SJCRH30 (cell line): ENCODE results near the gene NMD3. TPM values are rescaled to one million over a fixed set of nuclear protein-coding genes. Genes with fewer than 3 reads are reported as not detected.
"Not testable (repeated sequence)": the region's sequence is repeated elsewhere in the genome, so short reads cannot be mapped to it uniquely, and the experiment has no call there.

Experiments
- DNase-seq, 2 experiments: peaks; one replicate each; pipeline ENCODE4 v3.0.0-alpha.2; 2015 to 2020
- H3K27ac ChIP-seq: fragments of 250-450 bp; sonication (Bioruptor Pico); 2 replicates; pipeline ENCODE4 v1.5.1; 2020; ENCODE audit warnings: mild to moderate bottlenecking, moderate library complexity
- H3K27me3 ChIP-seq: fragments of 250-450 bp; sonication (Bioruptor Pico); 2 replicates; pipeline ENCODE4 v1.5.1; 2020; ENCODE audit warnings: mild to moderate bottlenecking, moderate library complexity
- H3K36me3 ChIP-seq: fragments of 250-450 bp; sonication (Bioruptor Pico); 2 replicates; pipeline ENCODE4 v1.5.1; 2020; ENCODE audit warnings: mild to moderate bottlenecking, moderate library complexity
- H3K4me1 ChIP-seq: fragments of 250-450 bp; sonication (Bioruptor Pico); 2 replicates; pipeline ENCODE4 v1.5.1; 2020; ENCODE audit warnings: mild to moderate bottlenecking, moderate library complexity
- H3K4me3 ChIP-seq: fragments of 250-450 bp; sonication (Bioruptor Pico); 2 replicates; pipeline ENCODE4 v1.5.1; 2020; ENCODE audit warnings: mild to moderate bottlenecking, moderate library complexity
- H3K9me3 ChIP-seq: fragments of 250-450 bp; sonication (Bioruptor Pico); replicated peaks from 2 replicates; pipeline ENCODE4 v1.5.1; 2020; ENCODE audit warnings: mild to moderate bottlenecking, moderate library complexity
- total RNA-seq: library from RNA; depleted of rRNA; stranded (reverse); fragments of >200 nt; shearing (Covaris generic); gene quantifications from 2 replicates; pipeline ENCODE4 v1.2.3, GENCODE V29; 2014; rRNA removed

NMD3 gene
- total RNA-seq = 63.7 and 73.1 TPM in 2 replicates

DNA sequence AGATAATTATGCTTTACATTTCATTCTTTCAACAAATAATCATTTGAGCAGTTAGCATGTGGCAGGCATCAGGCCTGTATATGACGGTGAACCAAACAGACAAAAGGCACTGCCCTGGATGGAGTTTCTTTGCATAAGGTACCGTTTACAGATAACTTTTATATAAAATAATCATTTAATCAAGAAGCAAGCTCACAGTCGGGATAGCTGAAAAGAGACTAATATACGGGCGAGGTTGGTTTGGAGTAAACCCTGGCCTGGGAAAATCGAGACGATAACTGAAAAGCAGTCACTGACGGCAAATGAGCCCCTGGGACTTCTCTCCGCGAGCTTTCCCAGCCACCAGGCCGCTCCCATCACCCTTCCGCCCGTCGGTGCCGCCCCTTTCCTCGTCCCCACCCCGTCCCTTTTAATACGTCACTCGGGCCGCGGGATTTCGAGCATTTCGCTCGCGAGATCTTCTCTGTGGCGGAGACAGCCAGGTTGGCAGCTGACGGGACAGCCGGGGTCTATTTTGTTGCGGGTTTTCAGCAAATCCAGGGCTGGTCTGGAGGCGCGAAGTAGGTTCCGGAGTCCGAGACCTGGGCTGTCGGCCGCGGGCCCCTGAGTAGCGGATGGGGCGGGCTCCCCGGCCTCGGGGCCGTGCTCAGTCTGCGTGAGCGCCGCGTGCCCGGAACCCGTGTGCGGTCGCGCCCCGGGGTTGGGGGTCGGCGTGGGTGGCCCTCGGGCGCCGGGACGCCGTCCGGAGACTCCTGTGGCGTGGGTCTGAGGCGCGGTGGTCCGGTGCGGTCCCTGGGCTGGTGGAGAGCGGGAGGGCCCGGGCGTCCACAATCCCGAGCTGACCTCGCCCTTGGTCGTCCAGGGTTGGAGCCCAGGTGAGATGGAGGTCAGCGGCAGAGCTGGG, at the start of gene NMD3:
NMD3 (plus strand) TSS at position 462 of the 904 bp plus-strand sequence. CDS start 703 bp downstream, outside the sequence.
- Histone ChIP-seq H3K27me3 (no peaks in the 10 kb centered on the region), H3K27ac (peak within 1 kb of the TSS; percentile 94), H3K4me3 (peak within 1 kb of the TSS; percentile 86), H3K4me1 (peaks cover 11% of the 10 kb centered on the region), H3K36me3 (peaks cover 22% of the 10 kb centered on the region), H3K9me3 (no peaks in the 10 kb centered on the region)
- peak; percentile 96 for DNase-seq

DNA sequence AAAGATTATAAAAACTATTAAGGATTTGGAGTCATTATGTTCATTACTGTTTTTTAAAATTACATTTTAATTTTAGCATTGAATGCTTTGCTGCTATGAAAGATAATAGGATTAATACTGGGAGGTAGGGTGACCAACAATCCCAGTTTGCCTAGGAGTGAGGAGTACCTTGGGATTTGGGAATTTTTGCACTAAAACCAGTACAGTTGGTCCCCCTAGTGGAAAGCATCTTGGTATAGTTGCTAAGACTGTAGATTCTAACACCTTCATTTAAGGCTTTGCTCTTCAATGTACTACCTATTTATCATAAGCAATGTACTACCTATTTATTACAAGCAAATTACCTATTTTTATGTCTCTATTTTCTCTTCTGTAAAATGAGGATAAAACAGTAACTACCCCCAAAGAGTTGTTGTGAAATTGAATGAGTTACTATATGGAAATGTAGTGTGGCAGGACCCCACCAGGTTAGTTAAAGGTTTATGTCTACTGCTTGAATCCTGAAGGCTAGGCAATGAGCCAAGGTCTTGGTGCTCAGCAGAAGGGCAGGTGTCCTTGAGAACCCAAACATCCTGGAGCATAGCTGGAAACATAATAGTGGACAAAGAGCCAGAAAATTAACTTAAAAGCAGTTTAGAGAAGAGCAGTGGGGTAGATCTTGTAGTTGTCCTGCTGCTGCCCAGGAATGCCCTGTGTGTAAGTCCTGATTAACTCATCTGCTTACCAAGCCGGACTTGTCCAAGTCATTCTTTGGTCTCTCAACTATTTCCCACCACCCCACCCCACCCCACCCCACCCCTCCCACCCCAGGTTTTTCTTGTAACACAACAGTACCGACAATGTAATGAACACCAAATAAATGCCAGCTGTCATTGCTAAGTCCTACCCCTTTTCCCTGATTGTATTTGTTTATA, 49.2 kb upstream of the NMD3 start:
- H3K4me3 ChIP-seq = no peak overlapping the region
- no peaks in the 10 kb centered on the region for H3K4me1 ChIP-seq
- H3K9me3 ChIP-seq = no peaks in the 10 kb centered on the region
- H3K36me3 ChIP-seq = no peaks in the 10 kb centered on the region
- H3K27ac ChIP-seq = no peak overlapping the region
- no peaks in the 10 kb centered on the region for H3K27me3 ChIP-seq
- DNase-seq = peak in 1 of 2 experiments; percentile 10

DNA sequence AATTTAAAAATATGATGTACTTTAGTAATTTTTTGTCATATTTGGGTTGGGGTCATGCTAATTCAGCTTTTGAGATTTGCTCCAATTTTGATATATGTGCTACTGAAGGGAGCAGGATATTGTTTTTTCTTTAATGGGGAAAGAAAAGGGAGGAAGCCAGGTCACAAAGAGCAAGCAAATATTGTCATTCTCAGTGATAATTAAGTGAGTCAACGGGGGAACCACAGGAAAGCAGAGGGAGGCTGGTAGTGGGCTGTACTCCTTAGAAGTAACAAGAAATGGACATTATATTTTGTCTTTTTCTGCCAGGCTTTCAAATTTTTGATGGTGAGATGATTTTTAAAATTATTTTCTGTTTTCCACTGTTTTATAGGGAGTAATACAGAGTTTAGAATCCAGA, 45.6 kb upstream of the NMD3 start:
- no peak for DNase-seq
- Histone ChIP-seq H3K9me3 (no peaks in the 10 kb centered on the region), H3K4me3 (no peak overlapping the region), H3K36me3 (no peaks in the 10 kb centered on the region), H3K27ac (no peak overlapping the region), H3K27me3 (no peaks in the 10 kb centered on the region), H3K4me1 (no peaks in the 10 kb centered on the region)

DNA sequence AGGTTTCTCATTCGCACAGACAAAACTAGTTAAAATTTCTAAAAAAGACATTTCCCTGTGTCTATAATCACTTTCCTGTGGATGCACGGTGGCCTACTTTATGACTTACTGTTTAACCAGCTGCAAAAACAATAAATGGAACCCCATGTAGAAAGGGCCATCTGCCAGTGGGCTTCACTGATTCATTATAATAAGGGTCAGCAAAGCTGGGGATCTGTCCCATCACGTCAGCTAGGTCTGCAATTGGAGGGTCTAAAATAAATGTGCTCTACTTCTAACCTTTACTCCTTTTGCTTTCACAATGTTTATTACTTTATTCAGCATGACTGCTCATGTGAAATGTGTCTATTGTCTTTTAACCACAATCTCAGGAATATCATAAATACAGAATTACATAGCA, 43.1 kb upstream of the NMD3 start:
- Histone ChIP-seq H3K27ac (no peak overlapping the region), H3K36me3 (no peaks in the 10 kb centered on the region), H3K9me3 (no peaks in the 10 kb centered on the region), H3K27me3 (no peaks in the 10 kb centered on the region), H3K4me1 (no peaks in the 10 kb centered on the region), H3K4me3 (no peak overlapping the region)
- DNase-seq = peak in 1 of 2 experiments; percentile 8

DNA sequence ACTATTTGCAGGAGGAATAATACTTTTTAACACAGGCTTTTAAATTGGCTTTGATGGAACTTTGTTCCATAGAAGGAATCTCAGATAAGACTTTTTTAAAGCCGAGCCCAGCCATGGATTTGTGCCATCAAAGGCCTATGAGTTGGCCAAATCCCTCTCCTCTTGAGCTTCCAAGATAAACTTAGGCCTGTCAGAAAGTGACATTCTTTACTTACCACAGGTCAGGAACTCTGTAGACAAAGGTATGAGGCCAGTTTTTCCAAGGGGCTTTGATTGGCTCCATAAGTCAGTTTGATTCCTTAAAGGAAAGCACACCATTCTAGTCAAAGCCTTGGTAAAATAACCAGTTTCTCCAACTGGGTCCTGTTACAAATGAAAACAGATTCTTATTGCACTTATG, 39.7 kb upstream of the NMD3 start:
- not testable (repeated sequence) for H3K27ac ChIP-seq, H3K27me3 ChIP-seq, DNase-seq, H3K4me3 ChIP-seq, H3K9me3 ChIP-seq, H3K36me3 ChIP-seq, H3K4me1 ChIP-seq

DNA sequence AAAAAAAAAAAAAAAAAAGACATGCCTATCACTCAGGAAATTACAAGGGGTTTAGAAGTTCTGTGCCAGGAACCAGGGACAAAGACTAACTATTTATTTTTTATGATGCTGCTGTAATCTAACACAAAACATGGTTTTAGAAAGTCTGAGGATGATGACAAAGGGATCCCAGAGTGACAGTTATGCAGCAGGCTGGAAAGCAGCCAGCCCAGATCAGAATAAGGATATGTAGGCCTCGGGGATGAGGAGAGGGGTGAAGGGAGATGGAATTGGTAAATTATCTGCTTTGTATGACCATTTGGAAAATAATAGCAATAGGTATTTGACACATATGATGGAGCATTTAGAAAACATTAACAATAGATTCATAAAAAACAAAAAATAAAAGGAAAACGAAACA, 34.1 kb upstream of the NMD3 start:
- Histone ChIP-seq H3K27me3 (no peaks in the 10 kb centered on the region), H3K4me3 (no peak overlapping the region), H3K27ac (no peak overlapping the region), H3K9me3 (no peaks in the 10 kb centered on the region), H3K36me3 (no peaks in the 10 kb centered on the region), H3K4me1 (no peaks in the 10 kb centered on the region)
- DNase-seq = no peak

DNA sequence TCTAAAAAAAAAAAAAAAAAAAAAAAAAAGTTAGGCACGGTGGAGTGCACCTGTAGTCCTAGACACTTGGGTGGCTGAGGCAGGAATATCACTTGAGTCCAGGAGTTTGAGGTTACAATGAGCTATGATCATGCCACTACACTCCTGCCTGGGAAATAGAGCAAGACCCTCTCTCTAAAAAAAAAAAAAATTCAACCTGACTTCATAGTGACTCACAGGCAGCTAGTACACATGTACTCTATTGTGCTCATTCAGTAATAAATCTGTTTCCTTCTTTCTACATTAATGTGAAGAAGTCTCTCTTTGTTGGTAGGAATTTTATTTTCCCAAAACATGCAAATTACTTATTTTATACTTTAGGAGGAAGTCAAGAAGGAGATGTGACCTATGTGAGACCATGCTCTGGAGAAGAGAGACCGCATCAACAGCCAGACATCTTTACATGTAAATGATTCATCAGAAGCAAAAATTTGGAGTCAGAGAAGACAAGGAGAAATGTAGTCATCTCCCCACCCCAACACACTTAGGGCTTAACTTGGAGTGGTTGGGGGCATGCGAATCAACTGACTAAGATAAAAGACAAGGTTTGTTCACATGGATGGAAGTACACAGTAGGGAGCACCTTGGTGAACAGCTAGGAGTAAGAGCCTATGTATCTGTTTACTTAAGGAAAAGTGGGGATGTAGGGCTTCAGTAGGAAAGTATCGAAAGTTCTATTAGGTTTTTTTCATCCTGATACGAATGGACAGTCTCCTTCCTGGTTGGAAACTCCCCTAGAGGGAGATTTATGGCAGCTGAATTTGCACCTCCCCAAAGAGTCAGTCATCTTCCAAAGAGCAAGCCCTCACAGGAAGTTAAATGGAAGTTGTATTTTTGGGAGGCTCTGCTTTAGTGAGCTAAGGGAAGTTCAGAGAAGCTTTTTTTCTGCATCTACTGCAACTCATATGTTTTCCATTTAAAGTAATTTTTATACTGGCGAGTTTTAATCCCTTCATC, 23.0 kb upstream of the NMD3 start:
- H3K4me3 ChIP-seq = no peak overlapping the region
- DNase-seq = no peak
- no peaks in the 10 kb centered on the region for H3K9me3 ChIP-seq
- H3K36me3 ChIP-seq = no peaks in the 10 kb centered on the region
- no peaks in the 10 kb centered on the region for H3K27me3 ChIP-seq
- no peaks in the 10 kb centered on the region for H3K4me1 ChIP-seq
- no peak overlapping the region for H3K27ac ChIP-seq

DNA sequence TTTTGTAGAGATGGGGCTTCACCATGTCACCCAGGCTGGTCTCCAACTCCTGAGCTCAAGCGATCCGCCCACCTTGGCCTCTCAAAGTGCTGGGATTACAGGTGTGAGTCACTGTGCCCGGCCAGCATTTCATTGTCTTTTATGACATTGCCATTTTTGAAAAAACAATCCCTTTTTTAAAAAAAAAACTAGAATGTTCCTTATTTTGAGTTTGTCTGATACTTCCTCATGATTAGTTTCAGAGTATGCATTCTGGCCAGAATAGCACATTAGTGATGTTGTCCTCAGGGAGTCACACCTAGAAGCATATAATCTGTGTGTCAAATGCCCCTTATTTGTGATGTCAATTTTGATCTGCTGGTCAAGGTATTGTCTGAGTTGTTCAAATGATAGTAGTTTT, 21.2 kb upstream of the NMD3 start:
- H3K36me3 ChIP-seq = no peaks in the 10 kb centered on the region
- H3K4me1 ChIP-seq = no peaks in the 10 kb centered on the region
- H3K27ac ChIP-seq = no peak overlapping the region
- DNase-seq = no peak
- H3K4me3 ChIP-seq = no peak overlapping the region
- no peaks in the 10 kb centered on the region for H3K9me3 ChIP-seq
- no peaks in the 10 kb centered on the region for H3K27me3 ChIP-seq

DNA sequence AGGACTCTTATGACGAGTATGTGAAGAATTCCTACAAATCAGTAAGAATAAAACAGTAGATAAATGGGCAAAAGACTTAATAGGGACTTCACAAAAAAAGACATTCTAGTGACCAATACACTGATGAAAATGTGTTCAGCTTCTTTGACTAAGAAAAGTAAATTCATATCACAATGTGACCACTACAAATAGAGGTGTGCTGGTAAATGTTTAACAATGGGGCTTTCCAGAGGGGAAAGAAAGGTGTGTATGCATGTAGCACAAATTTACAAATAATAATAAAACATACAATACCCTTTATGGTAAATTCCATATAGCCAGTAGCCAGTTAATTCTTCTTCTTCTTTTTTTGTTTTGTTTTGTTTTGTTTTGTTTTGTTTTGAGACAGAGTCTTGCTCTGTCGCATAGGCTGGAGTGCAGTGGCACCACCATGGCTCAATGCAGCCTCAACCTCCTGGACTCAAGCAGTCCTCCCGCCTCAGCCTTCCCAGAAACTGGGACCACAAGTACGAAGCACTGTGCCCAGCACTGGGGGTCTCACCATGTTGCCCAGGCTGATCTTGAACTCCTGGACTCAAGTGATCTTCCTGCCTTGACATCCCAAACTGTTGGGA, 17.5 kb upstream of the NMD3 start:
- Histone ChIP-seq H3K4me3 (no peak overlapping the region), H3K27ac (no peak overlapping the region)
- no peak for DNase-seq

DNA sequence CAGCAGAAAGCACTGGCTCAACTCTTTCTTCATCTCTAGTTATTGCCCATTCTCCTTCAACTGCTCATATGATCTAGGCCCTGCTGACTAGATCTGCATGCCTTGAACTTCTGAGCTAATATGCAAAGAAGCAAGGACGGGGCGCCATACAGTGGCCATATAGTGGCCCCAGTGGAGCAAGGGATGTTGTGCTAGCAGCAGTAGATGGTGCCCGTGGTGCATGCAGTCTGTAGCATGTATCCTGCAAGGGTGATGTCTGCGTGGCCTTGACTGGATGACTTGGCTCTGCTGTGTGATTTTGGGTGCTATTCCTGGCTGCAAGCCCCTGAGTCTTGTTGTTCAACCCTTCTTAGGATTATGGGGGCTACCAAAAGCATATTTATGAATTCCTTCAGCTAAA, 12.2 kb upstream of the NMD3 start:
- no peak overlapping the region for H3K27ac ChIP-seq
- DNase-seq = no peak
- no peaks in the 10 kb centered on the region for H3K27me3 ChIP-seq
- H3K36me3 ChIP-seq = no peaks in the 10 kb centered on the region
- no peak overlapping the region for H3K4me3 ChIP-seq
- no peaks in the 10 kb centered on the region for H3K9me3 ChIP-seq
- no peaks in the 10 kb centered on the region for H3K4me1 ChIP-seq

More for the DNA sequence above, 17.5 kb upstream of the NMD3 start:
- no peaks in the 10 kb centered on the region for H3K36me3 ChIP-seq
- no peaks in the 10 kb centered on the region for H3K9me3 ChIP-seq
- no peaks in the 10 kb centered on the region for H3K4me1 ChIP-seq
- no peaks in the 10 kb centered on the region for H3K27me3 ChIP-seq

DNA sequence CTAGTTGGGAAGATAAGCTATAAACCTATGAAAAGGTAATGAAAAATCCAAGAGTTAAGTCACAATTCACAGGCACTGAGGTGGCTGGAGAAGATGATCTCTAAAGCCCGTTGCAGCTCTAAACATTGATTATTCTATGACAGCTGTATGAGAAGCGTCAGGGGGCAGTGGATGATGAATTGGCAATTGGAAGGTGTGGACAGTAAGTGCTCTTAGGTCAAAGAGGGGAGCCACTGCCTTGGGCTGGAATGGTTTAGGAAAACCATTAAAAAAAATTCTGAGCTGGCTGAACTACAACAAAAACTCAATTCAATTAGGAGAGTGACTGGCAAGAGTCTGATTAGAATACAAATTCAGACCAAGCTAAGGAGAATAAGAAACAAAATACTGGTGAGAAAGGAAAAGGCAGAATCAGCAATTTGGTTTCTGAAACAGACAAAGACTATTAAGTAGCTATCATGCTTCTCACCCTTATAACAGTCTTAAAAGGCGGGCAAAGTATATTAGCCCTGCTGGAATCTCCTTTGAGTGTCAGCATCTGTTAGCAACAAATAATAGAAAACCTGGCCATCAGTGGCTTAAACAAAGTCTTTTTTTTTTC, 8.8 kb upstream of the NMD3 start:
- no peaks in the 10 kb centered on the region for H3K36me3 ChIP-seq
- no peaks in the 10 kb centered on the region for H3K27me3 ChIP-seq
- H3K4me1 ChIP-seq = no peaks in the 10 kb centered on the region
- no peak overlapping the region for H3K27ac ChIP-seq
- no peak overlapping the region for H3K4me3 ChIP-seq
- H3K9me3 ChIP-seq = no peaks in the 10 kb centered on the region
- DNase-seq = no peak

DNA sequence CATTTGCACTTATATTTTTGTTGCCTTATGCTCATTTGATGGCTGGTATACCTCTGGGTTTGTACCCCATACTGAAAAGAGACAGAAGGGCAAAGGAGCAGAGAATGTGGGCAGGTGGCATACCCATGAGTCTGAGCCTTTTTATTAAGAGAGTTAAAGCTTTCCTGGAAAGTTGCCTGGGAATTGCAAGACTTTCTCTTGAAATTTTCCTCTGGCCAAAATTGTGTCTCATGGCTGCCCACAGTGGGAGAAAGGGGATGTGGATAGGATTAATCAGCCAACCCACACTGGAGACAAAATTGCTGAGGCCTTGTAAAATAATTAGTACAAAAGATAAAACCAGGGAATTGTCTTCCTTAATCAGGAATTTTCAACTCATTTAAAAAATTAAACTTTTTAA, 8.2 kb upstream of the NMD3 start:
- Histone ChIP-seq H3K27ac (no peak overlapping the region), H3K4me3 (no peak overlapping the region), H3K9me3 (no peaks in the 10 kb centered on the region), H3K4me1 (no peaks in the 10 kb centered on the region), H3K36me3 (no peaks in the 10 kb centered on the region), H3K27me3 (no peaks in the 10 kb centered on the region)
- DNase-seq = no peak

DNA sequence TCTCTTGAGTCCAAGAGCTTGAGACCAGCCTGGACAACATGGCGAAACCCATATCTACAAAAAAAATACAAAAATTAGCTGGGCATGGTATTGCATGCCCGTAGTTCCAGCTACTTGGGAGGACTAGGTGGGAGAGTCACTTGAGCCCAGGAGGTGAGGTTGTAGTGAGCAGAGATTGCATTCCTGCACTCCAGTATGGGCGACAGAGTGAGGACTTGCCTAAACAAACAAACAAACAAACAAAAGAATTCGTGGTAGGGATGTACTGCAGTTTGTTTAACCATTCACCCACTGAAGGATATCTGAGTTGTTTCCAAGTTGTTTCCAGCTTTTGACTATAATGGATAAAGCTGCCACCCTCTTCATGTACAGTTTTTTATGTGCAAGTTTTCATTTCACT, 7.5 kb upstream of the NMD3 start:
- Histone ChIP-seq H3K4me1 (no peaks in the 10 kb centered on the region), H3K4me3 (no peak overlapping the region), H3K27ac (no peak overlapping the region), H3K9me3 (no peaks in the 10 kb centered on the region), H3K36me3 (no peaks in the 10 kb centered on the region), H3K27me3 (no peaks in the 10 kb centered on the region)
- no peak for DNase-seq
